Endodermal cell (in vitro differentiated cells): Measurements from ENCODE around the gene ZNF19. TPM values are rescaled to one million over a fixed set of nuclear protein-coding genes. Genes with fewer than 3 reads are reported as not detected.

Experiments used
- DNase-seq: peaks from one replicate; pipeline ENCODE4 v3.0.0-alpha.2; 2017
- H3K27ac ChIP-seq: 2 replicates; pipeline ENCODE4 v1.5.1; 2013; ENCODE audit warnings: mild to moderate bottlenecking, low read depth, low read length, moderate library complexity
- H3K27me3 ChIP-seq: 2 replicates; pipeline ENCODE4 v1.6.1; 2013; ENCODE audit warnings: mild to moderate bottlenecking, low read length, moderate library complexity; ENCODE audit not compliant: insufficient read depth, control insufficient read depth, poor library complexity, severe bottlenecking
- H3K36me3 ChIP-seq: 2 replicates; pipeline ENCODE4 v1.7.0; 2013; ENCODE audit warnings: mild to moderate bottlenecking, low read length, moderate library complexity; ENCODE audit not compliant: control insufficient read depth, insufficient read depth
- H3K4me1 ChIP-seq: one replicate; pipeline ENCODE4 v1.7.0; 2013; ENCODE audit warnings: low read length; ENCODE audit not compliant: control insufficient read depth, insufficient read depth
- H3K4me3 ChIP-seq: 2 replicates; pipeline ENCODE4 v1.5.1; 2013; ENCODE audit warnings: mild to moderate bottlenecking, low read length, moderate library complexity
- H3K9ac ChIP-seq: 2 replicates; pipeline ENCODE4 v1.6.1; 2013; ENCODE audit warnings: mild to moderate bottlenecking, low read length, moderate library complexity; ENCODE audit not compliant: poor library complexity, severe bottlenecking; ENCODE audit errors: extremely low read depth
- H3K9me3 ChIP-seq: 2 replicates; pipeline ENCODE4 v1.6.1; 2013; ENCODE audit warnings: mild to moderate bottlenecking, low read length, moderate library complexity; ENCODE audit not compliant: control insufficient read depth
- H3K27ac Mint-ChIP-seq: 2 replicates; pipeline ENCODE4 v1.8.0; 2020; ENCODE audit warnings: mixed read lengths
- H3K27me3 Mint-ChIP-seq: 2 replicates; pipeline ENCODE4 v1.8.0; 2021; ENCODE audit warnings: mild to moderate bottlenecking, mixed read lengths; ENCODE audit not compliant: insufficient read depth
- H3K36me3 Mint-ChIP-seq: 2 replicates; pipeline ENCODE4 v1.8.0; 2020; ENCODE audit warnings: low read depth, mixed read lengths
- H3K4me1 Mint-ChIP-seq: 2 replicates; pipeline ENCODE4 v1.8.0; 2020; ENCODE audit warnings: mixed read lengths
- H3K4me3 Mint-ChIP-seq: 2 replicates; pipeline ENCODE4 v1.8.0; 2020; ENCODE audit warnings: mild to moderate bottlenecking, moderate library complexity, mixed read lengths
- H3K9me3 Mint-ChIP-seq: 2 replicates; pipeline ENCODE4 v1.8.0; 2020; ENCODE audit warnings: mild to moderate bottlenecking, mixed read lengths
- WGBS, 2 experiments: methylation state at CpG; one replicate each; pipeline versions ENCODE4 v1.1.5 to v1.1.7; 2013; ENCODE audit warnings: missing lambda C conversion rate in 2 of 2, mixed read lengths in 1 of 2; ENCODE audit not compliant: insufficient coverage in 1 of 2, insufficient read length in 1 of 2; 5-methylcytosine and 5-hydroxymethylcytosine counted together
- total RNA-seq, 2 donors: library from RNA; stranded (reverse); fragmentation: NEBNext Ultra II Directional in 1 of 2; extraction: Animal tissue kit (Norgen Biotek cat#: 25700) in 1 of 2; gene quantifications; 2 replicates in 1 of 2; 3 replicates in 1 of 2; pipeline ENCODE4 v1.2.1, GENCODE V29; 2021
- TF ChIP-seq, protein P1 (sequence below): fragments of 200-600 bp; sonication (generic); conservative IDR thresholded peaks from 2 replicates; pipeline ENCODE4 v1.5.0; 2021; ENCODE audit warnings: antibody characterized with exemption, mild to moderate bottlenecking

The ZNF19 gene
- total RNA-seq, 2 donors from 2014 or later, result 5.8 to 8.5 TPM

DNA sequence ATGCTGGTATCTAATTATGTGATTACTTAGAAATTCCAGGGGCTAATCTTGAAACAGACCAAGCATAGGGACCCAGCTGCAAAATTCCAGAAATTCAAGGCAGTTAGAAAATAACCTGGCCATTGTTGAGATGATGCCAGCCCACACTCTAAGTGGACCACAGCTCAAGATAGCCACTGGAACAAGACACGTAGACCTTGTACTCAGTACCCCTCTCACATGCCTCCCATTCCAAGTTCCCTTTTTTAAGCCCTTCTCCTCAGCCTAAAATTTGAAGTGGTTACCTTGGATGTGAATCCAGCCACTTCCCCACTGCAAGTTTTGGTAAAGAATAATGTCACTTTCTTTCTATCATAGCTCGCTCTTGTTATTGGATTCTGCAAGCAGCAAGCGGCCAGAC, 4.1 kb upstream of the ZNF19 start:
- Histone ChIP-seq H3K27me3 (peaks cover 17% of the 10 kb centered on the region), H3K4me3 (no peak overlapping the region), H3K27ac (no peak overlapping the region), H3K36me3 (no peaks in the 10 kb centered on the region), H3K9me3 (no peaks in the 10 kb centered on the region), H3K9ac (no peak overlapping the region), H3K4me1 (no peaks in the 10 kb centered on the region)
- Mint-ChIP-seq H3K4me3 (no peak overlapping the region), H3K36me3 (no peaks in the 10 kb centered on the region), H3K27me3 (peaks cover 19% of the 10 kb centered on the region), H3K4me1 (no peaks in the 10 kb centered on the region), H3K27ac (no peak overlapping the region), H3K9me3 (no peaks in the 10 kb centered on the region)
- no peak for DNase-seq
- 76 to 87% methylated on average over 3 of the region's 3 CpGs for WGBS, 2 experiments
- TF ChIP-seq, protein P1, sequence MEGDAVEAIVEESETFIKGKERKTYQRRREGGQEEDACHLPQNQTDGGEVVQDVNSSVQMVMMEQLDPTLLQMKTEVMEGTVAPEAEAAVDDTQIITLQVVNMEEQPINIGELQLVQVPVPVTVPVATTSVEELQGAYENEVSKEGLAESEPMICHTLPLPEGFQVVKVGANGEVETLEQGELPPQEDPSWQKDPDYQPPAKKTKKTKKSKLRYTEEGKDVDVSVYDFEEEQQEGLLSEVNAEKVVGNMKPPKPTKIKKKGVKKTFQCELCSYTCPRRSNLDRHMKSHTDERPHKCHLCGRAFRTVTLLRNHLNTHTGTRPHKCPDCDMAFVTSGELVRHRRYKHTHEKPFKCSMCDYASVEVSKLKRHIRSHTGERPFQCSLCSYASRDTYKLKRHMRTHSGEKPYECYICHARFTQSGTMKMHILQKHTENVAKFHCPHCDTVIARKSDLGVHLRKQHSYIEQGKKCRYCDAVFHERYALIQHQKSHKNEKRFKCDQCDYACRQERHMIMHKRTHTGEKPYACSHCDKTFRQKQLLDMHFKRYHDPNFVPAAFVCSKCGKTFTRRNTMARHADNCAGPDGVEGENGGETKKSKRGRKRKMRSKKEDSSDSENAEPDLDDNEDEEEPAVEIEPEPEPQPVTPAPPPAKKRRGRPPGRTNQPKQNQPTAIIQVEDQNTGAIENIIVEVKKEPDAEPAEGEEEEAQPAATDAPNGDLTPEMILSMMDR, result no peak

GRCh38 chr16:71492786-71493185, 3.7 kb upstream of the ZNF19 start:
- TF ChIP-seq, protein P1, result no peak

GRCh38 chr16:71491054-71491453, 1.9 kb upstream of the ZNF19 start:
- Mint-ChIP-seq H3K4me3 (no peak overlapping the region), H3K36me3 (no peaks in the 10 kb centered on the region), H3K27me3 (peaks cover 30% of the 10 kb centered on the region), H3K4me1 (no peaks in the 10 kb centered on the region), H3K27ac (no peak overlapping the region), H3K9me3 (no peaks in the 10 kb centered on the region)
- Histone ChIP-seq H3K9ac (no peak overlapping the region), H3K4me3 (no peak overlapping the region), H3K27ac (no peak overlapping the region), H3K4me1 (no peaks in the 10 kb centered on the region), H3K9me3 (no peaks in the 10 kb centered on the region), H3K36me3 (no peaks in the 10 kb centered on the region), H3K27me3 (peaks cover 28% of the 10 kb centered on the region)
- TF ChIP-seq, protein P1, result no peak
- DNase-seq, result no peak
- 82 to 84% methylated on average over 2 to 3 of the region's 3 CpGs for WGBS, 2 experiments

More at GRCh38 chr16:71492786-71493185, 3.7 kb upstream of the ZNF19 start:
- Mint-ChIP-seq H3K27ac (no peak overlapping the region), H3K27me3 (peaks cover 19% of the 10 kb centered on the region), H3K4me3 (no peak overlapping the region), H3K36me3 (no peaks in the 10 kb centered on the region), H3K4me1 (no peaks in the 10 kb centered on the region), H3K9me3 (no peaks in the 10 kb centered on the region)
- H3K4me1 ChIP-seq, result no peaks in the 10 kb centered on the region
- peaks cover 20% of the 10 kb centered on the region for H3K27me3 ChIP-seq
- H3K36me3 ChIP-seq, result no peaks in the 10 kb centered on the region
- no peak for DNase-seq
- no peak overlapping the region for H3K27ac ChIP-seq
- 83 to 85% methylated on average over 1 to 2 of the region's 2 CpGs for WGBS, 2 experiments
- no peak overlapping the region for H3K4me3 ChIP-seq
- H3K9ac ChIP-seq, result no peak overlapping the region
- no peaks in the 10 kb centered on the region for H3K9me3 ChIP-seq
